Osteoblast (primary cell): ENCODE results near the gene PDGFA. TPM values are rescaled to one million over a fixed set of nuclear protein-coding genes. Genes with fewer than 3 reads are reported as not detected.

Source experiments
- DNase-seq: peaks from one replicate; pipeline ENCODE4 v3.0.0; 2011; ENCODE audit warnings: low spot score, mixed read lengths; ENCODE audit not compliant: insufficient read length; ENCODE audit errors: missing footprints
- H2AFZ ChIP-seq: 2 replicates; pipeline ENCODE4 v1.6.0; 2011; ENCODE audit warnings: mild to moderate bottlenecking, low read length
- H3K27ac ChIP-seq: 2 replicates; pipeline ENCODE4 v1.5.1; 2011; ENCODE audit warnings: mild to moderate bottlenecking, low read depth, low read length, moderate library complexity
- H3K27me3 ChIP-seq: 2 replicates; pipeline ENCODE4 v1.6.0; 2012; ENCODE audit warnings: mild to moderate bottlenecking, control low read depth, inconsistent platforms, low read length, moderate library complexity; ENCODE audit not compliant: insufficient read depth
- H3K36me3 ChIP-seq: 2 replicates; pipeline ENCODE4 v1.5.1; 2011; ENCODE audit warnings: mild to moderate bottlenecking, low read length, control low read depth, moderate library complexity; ENCODE audit not compliant: insufficient read depth
- H3K4me1 ChIP-seq: 2 replicates; pipeline ENCODE4 v1.5.1; 2011; ENCODE audit warnings: mild to moderate bottlenecking, low read length, control low read depth, moderate library complexity; ENCODE audit not compliant: insufficient read depth
- H3K4me2 ChIP-seq: 2 replicates; pipeline ENCODE4 v1.6.0; 2011; ENCODE audit warnings: mild to moderate bottlenecking, low read length; ENCODE audit not compliant: insufficient read depth
- H3K4me3 ChIP-seq: fragments of 200-600 bp; sonication (generic); 3 replicates; pipeline ENCODE4 v1.5.1; 2012; ENCODE audit warnings: mild to moderate bottlenecking, low read length, inconsistent platforms; ENCODE audit not compliant: insufficient read depth
- H3K79me2 ChIP-seq: 2 replicates; pipeline ENCODE4 v1.6.0; 2012; ENCODE audit warnings: mild to moderate bottlenecking, low read length, control low read depth, inconsistent platforms; ENCODE audit not compliant: insufficient read depth
- H3K9me3 ChIP-seq: 2 replicates; pipeline ENCODE4 v1.5.1; 2011; ENCODE audit warnings: low read depth, low read length, control low read depth
- H4K20me1 ChIP-seq: 2 replicates; pipeline ENCODE4 v1.6.0; 2012; ENCODE audit warnings: mild to moderate bottlenecking, low read length, control low read depth; ENCODE audit not compliant: insufficient read depth
- total RNA-seq: library from RNA; depleted of rRNA; stranded (reverse); fragments of >200 nt; gene quantifications from 2 replicates; pipeline ENCODE4 v1.2.3, GENCODE V29; 2012
- TF ChIP-seq, protein P1 (sequence below): IDR thresholded peaks from 2 replicates; pipeline ENCODE4 v1.5.1; 2011; ENCODE audit warnings: mild to moderate bottlenecking, low read depth, low read length, moderate library complexity; ENCODE audit errors: extremely low read depth

Gene PDGFA
- total RNA-seq, 1 donor, result 32.6 TPM

DNA sequence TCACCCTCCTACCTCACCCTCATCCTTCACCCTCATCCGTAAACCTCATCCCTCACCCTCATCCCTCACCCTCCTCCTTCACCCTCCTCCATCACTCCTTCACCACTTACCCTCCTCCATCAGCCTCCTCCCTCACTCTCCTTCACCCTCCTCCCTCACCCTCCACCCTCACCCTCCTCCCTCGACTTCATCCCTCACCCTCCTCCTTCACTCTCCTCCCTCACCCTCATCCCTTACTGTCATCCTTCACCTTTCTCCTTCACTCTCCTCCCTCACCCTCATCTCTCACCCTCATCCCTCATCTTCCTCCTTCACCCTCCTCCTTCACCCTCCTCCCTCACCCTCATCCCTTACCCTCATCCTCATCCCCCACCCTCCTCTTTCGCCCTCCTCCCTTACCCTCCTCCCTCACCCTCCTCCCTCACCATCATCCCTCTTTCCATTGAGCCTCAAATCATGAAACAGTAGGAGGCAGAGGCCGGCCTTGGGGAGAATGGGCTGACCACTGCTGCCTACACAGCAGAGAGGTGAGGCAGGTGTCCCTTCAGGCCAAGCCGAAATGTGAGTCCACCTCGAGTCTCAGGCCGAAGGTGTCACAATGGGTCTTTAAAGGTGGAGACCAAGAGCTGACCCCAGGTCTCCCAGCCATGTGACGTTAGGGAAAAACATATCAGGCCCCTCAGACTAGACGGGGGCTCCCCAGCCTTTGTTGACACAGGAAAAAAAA is 53.0 kb downstream of the PDGFA start:
- no peaks in the 10 kb centered on the region for H3K9me3 ChIP-seq
- no peak overlapping the region for H3K4me2 ChIP-seq
- H4K20me1 ChIP-seq, result no peaks in the 10 kb centered on the region
- TF ChIP-seq, protein P1, sequence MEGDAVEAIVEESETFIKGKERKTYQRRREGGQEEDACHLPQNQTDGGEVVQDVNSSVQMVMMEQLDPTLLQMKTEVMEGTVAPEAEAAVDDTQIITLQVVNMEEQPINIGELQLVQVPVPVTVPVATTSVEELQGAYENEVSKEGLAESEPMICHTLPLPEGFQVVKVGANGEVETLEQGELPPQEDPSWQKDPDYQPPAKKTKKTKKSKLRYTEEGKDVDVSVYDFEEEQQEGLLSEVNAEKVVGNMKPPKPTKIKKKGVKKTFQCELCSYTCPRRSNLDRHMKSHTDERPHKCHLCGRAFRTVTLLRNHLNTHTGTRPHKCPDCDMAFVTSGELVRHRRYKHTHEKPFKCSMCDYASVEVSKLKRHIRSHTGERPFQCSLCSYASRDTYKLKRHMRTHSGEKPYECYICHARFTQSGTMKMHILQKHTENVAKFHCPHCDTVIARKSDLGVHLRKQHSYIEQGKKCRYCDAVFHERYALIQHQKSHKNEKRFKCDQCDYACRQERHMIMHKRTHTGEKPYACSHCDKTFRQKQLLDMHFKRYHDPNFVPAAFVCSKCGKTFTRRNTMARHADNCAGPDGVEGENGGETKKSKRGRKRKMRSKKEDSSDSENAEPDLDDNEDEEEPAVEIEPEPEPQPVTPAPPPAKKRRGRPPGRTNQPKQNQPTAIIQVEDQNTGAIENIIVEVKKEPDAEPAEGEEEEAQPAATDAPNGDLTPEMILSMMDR, result no peak
- no peaks in the 10 kb centered on the region for H3K27me3 ChIP-seq
- no peaks in the 10 kb centered on the region for H3K36me3 ChIP-seq
- no peak for DNase-seq
- H3K79me2 ChIP-seq, result no peaks in the 10 kb centered on the region
- H3K27ac ChIP-seq, result no peak overlapping the region
- no peak overlapping the region for H2AFZ ChIP-seq
- H3K4me3 ChIP-seq, result no peak overlapping the region
- peaks cover 31% of the 10 kb centered on the region for H3K4me1 ChIP-seq

DNA sequence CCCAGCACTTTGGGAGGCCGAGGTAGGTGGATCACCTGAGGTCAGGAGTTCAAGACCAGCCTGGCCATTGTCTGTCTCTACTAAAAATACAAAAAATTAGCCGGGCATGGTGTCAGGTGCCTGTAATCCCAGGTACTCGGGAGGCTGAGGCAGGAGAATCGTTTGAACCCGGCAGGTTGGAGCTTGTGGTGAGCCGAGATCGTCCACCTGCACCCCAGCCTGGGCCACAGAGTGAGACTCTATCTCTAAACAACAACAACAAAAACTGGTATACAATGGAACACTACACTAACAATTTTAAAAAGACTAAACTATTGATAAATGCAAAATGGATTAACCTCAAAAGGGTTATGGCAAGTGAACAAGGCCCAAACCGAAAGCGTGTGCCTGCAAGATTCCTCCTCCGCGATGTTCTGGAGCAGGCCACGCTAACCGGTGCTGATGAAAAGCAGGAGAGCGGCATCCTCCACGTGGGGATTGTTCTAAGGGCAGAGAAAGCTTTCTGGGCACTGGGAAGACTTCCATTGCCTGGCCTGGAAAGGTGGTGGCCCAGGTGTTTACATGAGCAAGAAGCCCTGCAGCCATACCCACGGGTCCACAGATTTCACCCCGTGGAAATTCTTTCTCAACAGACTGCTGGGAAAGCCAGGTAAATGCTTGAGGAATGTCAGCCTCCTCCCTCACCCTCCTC is 53.8 kb downstream of the PDGFA start:
- H3K27me3 ChIP-seq, result no peaks in the 10 kb centered on the region
- no peaks in the 10 kb centered on the region for H3K9me3 ChIP-seq
- TF ChIP-seq, protein P1, result no peak
- no peaks in the 10 kb centered on the region for H3K36me3 ChIP-seq
- H3K4me2 ChIP-seq, result no peak overlapping the region
- H3K4me1 ChIP-seq, result peaks cover 34% of the 10 kb centered on the region
- DNase-seq, result no peak
- no peak overlapping the region for H3K4me3 ChIP-seq
- no peak overlapping the region for H2AFZ ChIP-seq
- H4K20me1 ChIP-seq, result no peaks in the 10 kb centered on the region
- H3K79me2 ChIP-seq, result no peaks in the 10 kb centered on the region
- H3K27ac ChIP-seq, result no peak overlapping the region

DNA sequence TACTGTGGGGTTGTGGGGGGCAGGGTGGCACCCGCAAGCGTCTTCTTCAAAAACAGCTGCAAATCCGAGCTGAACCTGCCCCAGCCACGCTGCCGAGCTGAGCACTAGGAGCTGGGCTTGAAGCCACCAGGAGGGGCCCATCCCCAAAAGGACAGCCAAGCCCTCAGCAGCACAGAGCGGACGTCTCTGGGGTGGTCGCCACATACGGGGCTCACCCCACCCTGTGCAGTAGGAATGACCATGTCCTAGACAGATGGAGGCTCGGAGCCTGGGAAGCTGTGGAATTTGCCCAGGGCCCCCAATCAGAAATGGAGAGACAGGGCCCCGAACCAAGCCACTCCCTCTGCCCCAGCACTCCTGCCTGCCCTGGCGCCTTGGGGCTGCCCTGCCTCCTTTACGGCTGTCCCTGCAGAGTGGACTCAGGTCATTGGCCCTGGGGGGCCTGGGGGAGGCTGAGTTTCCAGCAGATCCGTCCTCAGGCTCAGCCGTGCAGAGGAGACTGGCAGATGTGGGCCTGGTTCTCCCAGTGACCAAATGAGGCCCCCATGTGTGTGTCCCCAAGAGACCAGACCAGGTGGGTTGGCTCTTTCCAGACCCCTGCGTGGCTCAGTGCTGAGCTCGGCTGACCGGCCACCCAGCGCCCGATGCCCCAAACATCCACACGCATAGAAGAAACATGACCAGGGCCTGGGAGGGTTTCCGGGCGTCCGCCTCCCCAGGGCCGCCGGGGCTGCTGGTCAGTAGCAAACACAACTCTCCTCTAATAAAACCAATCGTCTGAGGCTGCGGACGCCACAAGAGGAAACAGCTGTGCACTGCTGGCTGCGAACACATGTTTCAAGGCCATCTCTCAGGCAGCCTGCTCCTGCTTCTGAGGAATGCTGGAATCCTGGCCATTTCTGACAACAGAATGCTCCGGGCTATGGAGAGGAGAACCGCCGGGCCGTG is 54.9 kb downstream of the PDGFA start:
- Histone ChIP-seq H3K27me3 (no peaks in the 10 kb centered on the region), H3K36me3 (no peaks in the 10 kb centered on the region), H3K4me2 (no peak overlapping the region), H3K27ac (no peak overlapping the region), H3K4me1 (peaks cover 43% of the 10 kb centered on the region), H3K4me3 (no peak overlapping the region), H4K20me1 (no peaks in the 10 kb centered on the region), H3K79me2 (no peaks in the 10 kb centered on the region), H2AFZ (peak overlapping the region; percentile 76), H3K9me3 (no peaks in the 10 kb centered on the region)
- DNase-seq, result peak; percentile 98
- TF ChIP-seq, protein P1, result no peak
